ENCODE measurements around the gene CACHD1.
"Not testable (repeated sequence)": the region's sequence is repeated elsewhere in the genome, so short reads cannot be mapped to it uniquely, and the experiment has no call there.

Gene CACHD1

DNA sequence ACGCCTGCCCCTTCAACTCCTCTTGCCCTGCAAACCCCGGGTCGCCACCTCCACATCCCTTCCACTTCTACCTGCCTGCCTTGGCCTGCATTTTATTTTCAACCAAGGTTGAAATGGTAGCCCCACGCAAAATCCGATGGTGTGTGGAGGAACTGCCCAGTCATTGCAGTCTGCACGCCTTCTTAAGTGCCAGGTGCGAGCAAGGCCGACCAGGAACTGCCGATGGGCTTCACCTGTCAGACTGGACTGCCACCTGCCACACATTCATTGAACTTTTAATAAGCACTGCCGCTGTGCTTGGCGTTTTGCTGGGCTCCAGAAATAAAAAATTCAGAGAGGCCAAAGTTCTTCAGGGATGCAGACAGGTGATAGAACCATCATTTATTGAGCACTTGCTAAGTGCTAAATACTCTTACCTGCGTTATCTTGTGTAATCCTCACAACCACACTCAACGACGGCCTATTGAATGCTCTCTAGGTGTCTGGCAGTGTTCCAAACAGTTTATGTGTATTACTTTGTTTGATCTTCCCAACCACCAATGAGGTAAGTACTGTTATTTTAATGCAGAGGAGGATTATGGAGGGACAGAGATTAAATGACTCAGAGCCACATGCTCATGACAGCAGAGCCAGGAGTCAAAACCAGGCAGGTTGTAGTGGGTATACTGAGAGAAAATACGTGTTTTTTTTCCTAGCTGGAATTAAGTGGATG, 36.2 kb downstream of the CACHD1 start:
- no peak for DNase-seq (ENCODE audit: low read depth in 1 of 2, low spot score in 1 of 2)
- Histone ChIP-seq H3K27me3 (ENCODE audit: insufficient read depth, poor library complexity, severe bottlenecking) (peaks cover 18% of the 10 kb centered on the region), H3K27ac (replicated peaks) (no peak overlapping the region), H3K4me3 (replicated peaks; ENCODE audit: insufficient read depth, low read length) (peak overlapping the region; percentile 45)
- TF ChIP-seq, protein P1, sequence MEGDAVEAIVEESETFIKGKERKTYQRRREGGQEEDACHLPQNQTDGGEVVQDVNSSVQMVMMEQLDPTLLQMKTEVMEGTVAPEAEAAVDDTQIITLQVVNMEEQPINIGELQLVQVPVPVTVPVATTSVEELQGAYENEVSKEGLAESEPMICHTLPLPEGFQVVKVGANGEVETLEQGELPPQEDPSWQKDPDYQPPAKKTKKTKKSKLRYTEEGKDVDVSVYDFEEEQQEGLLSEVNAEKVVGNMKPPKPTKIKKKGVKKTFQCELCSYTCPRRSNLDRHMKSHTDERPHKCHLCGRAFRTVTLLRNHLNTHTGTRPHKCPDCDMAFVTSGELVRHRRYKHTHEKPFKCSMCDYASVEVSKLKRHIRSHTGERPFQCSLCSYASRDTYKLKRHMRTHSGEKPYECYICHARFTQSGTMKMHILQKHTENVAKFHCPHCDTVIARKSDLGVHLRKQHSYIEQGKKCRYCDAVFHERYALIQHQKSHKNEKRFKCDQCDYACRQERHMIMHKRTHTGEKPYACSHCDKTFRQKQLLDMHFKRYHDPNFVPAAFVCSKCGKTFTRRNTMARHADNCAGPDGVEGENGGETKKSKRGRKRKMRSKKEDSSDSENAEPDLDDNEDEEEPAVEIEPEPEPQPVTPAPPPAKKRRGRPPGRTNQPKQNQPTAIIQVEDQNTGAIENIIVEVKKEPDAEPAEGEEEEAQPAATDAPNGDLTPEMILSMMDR (IDR thresholded peaks at IDR 0.05; ENCODE audit: insufficient read depth, low read length) = no peak
- TF ChIP-seq POLR2AphosphoS5 (IDR thresholded peaks at IDR 0.05; ENCODE audit: low read depth) (no peak), GABPA (IDR thresholded peaks at IDR 0.05; ENCODE audit: low read depth) (no peak), SPI1 (IDR thresholded peaks at IDR 0.05; ENCODE audit: borderline replicate concordance, low read depth) (no peak)
- TF ChIP-seq, protein P2, sequence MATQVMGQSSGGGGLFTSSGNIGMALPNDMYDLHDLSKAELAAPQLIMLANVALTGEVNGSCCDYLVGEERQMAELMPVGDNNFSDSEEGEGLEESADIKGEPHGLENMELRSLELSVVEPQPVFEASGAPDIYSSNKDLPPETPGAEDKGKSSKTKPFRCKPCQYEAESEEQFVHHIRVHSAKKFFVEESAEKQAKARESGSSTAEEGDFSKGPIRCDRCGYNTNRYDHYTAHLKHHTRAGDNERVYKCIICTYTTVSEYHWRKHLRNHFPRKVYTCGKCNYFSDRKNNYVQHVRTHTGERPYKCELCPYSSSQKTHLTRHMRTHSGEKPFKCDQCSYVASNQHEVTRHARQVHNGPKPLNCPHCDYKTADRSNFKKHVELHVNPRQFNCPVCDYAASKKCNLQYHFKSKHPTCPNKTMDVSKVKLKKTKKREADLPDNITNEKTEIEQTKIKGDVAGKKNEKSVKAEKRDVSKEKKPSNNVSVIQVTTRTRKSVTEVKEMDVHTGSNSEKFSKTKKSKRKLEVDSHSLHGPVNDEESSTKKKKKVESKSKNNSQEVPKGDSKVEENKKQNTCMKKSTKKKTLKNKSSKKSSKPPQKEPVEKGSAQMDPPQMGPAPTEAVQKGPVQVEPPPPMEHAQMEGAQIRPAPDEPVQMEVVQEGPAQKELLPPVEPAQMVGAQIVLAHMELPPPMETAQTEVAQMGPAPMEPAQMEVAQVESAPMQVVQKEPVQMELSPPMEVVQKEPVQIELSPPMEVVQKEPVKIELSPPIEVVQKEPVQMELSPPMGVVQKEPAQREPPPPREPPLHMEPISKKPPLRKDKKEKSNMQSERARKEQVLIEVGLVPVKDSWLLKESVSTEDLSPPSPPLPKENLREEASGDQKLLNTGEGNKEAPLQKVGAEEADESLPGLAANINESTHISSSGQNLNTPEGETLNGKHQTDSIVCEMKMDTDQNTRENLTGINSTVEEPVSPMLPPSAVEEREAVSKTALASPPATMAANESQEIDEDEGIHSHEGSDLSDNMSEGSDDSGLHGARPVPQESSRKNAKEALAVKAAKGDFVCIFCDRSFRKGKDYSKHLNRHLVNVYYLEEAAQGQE (IDR thresholded peaks at IDR 0.05; ENCODE audit: insufficient replicate concordance, low read depth) = no peak

DNA sequence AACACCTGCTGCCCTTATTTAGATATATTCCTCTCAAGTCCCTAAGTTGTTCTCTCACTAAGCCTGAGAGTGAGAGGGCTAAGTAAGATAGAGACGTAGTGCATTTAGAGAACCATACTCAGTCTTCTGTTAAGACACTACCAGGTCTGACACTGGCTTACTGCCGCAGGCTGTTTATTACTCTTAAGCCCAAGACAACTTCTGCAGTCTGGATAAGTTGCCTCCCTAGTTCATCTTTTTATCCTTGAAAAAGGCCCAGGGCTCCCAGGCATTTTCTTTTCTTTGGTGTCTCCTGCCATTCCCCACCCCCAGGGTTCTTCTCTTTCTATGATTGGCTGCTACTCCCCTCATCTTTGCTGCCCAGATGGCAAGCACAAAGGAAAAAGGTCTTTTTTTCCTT, 38.7 kb downstream of the CACHD1 start:
- peaks cover 8% of the 10 kb centered on the region for H3K27me3 ChIP-seq (ENCODE audit: insufficient read depth, poor library complexity, severe bottlenecking)
- no peak overlapping the region for H3K4me3 ChIP-seq (replicated peaks; ENCODE audit: insufficient read depth, low read length)
- no peak for DNase-seq (ENCODE audit: low read depth in 1 of 2, low spot score in 1 of 2)
- H3K27ac ChIP-seq (replicated peaks) = no peak overlapping the region
- TF ChIP-seq SPI1 (IDR thresholded peaks at IDR 0.05; ENCODE audit: borderline replicate concordance, low read depth) (no peak), GABPA (IDR thresholded peaks at IDR 0.05; ENCODE audit: low read depth) (no peak), POLR2AphosphoS5 (IDR thresholded peaks at IDR 0.05; ENCODE audit: low read depth) (no peak)
- TF ChIP-seq, protein P2 (IDR thresholded peaks at IDR 0.05; ENCODE audit: insufficient replicate concordance, low read depth) = no peak
- TF ChIP-seq, protein P1 (IDR thresholded peaks at IDR 0.05; ENCODE audit: insufficient read depth, low read length) = no peak

GRCh38 chr1:64511044-64511443, 41.1 kb downstream of the CACHD1 start:
- DNase-seq (ENCODE audit: low read depth in 1 of 2, low spot score in 1 of 2) = no peak
- Histone ChIP-seq H3K27ac (replicated peaks) (no peak overlapping the region), H3K4me3 (replicated peaks; ENCODE audit: insufficient read depth, low read length) (no peak overlapping the region), H3K27me3 (ENCODE audit: insufficient read depth, poor library complexity, severe bottlenecking) (peaks cover 2% of the 10 kb centered on the region)
- peak; percentile 76 for TF ChIP-seq SPI1 (IDR thresholded peaks at IDR 0.05; ENCODE audit: borderline replicate concordance, low read depth)
- TF ChIP-seq, protein P1 (IDR thresholded peaks at IDR 0.05; ENCODE audit: insufficient read depth, low read length) = no peak

DNA sequence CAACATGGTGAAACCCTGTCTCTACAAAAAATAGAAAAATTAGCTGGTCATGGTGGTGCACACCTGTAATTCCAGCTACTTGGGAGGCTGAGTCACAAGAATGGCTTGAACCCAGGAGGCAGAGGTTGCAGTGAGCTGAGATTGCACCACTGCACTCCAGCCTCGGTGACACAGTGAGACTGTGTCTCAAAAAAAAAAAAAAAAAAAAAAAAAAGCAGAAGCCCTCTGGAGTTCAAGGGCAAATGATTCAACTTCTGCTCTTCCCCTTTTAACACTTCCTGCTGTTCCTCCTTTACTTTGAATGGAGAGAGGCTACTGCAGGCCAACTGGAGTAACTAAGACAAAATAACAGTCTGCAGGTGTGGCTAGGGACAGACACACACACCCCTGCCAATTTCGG, 42.3 kb downstream of the CACHD1 start:
- peak; percentile 45 to 82 for DNase-seq (ENCODE audit: low read depth in 1 of 2, low spot score in 1 of 2)
- H3K27me3 ChIP-seq (ENCODE audit: insufficient read depth, poor library complexity, severe bottlenecking); H3K4me3 ChIP-seq (replicated peaks; ENCODE audit: insufficient read depth, low read length): not testable (repeated sequence)
- peak; percentile 98 for TF ChIP-seq SPI1 (IDR thresholded peaks at IDR 0.05; ENCODE audit: borderline replicate concordance, low read depth)
- H3K27ac ChIP-seq (replicated peaks) = peak overlapping the region; percentile 76

Measured in HL-60 (cell line).